GM21423 (cell line): ENCODE measurements around the gene SUPT5H.
"Not testable (repeated sequence)": the region's sequence is repeated elsewhere in the genome, so short reads cannot be mapped to it uniquely, and the experiment has no call there.

Experiments
- ATAC-seq: cut with Tn5 transposase; IDR thresholded peaks from one replicate; pipeline ENCODE4 v1.9.1; 2021; ENCODE audit warnings: mild to moderate bottlenecking, moderate library complexity; ENCODE audit not compliant: unreplicated experiment

Gene SUPT5H

DNA sequence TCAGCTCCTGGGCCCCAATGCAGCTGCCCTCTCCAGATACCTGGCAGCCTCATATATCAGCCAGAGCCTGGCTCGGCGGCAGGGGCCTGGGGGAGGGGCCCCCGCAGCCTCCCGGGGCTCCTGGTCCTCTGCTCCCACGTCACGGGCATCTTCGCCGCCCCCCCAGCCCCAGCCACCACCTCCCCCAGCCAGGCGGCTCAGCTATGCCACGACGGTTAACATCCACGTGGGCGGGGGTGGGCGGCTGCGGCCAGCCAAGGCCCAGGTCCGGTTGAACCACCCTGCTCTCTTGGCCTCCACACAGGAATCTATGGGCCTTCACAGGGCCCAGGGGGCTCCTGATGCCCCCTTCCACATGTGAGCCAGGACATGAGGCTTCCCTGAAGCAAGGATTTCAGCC lies 20.4 kb upstream of the SUPT5H start:
- ATAC-seq, result no peak

- ATAC-seq, result no peak
These were observed 19.6 kb upstream of the SUPT5H start for GRCh38 chr19:39425744-39426143.

DNA sequence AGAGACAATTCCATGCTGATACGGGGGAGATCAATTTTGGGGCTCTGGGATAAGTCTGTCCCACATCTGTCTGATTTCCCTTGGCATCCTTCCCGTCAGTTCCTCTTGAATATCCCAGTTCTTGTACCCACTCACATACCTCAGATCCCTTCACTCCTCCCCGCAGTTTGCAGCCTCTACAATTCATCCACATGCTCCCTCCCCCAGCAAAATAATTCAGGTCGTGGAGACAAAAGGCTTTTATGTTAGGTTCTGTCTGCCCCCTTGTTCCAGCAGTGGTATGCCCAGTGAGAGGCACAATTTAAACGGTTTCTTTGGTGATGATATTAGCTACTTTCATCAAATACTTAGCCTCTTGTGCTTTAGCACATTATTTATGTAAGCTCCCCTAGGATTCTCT lies 19.2 kb upstream of the SUPT5H start:
- no peak for ATAC-seq

- no peak for ATAC-seq
These were observed 17.7 kb upstream of the SUPT5H start for GRCh38 chr19:39427707-39428106.

DNA sequence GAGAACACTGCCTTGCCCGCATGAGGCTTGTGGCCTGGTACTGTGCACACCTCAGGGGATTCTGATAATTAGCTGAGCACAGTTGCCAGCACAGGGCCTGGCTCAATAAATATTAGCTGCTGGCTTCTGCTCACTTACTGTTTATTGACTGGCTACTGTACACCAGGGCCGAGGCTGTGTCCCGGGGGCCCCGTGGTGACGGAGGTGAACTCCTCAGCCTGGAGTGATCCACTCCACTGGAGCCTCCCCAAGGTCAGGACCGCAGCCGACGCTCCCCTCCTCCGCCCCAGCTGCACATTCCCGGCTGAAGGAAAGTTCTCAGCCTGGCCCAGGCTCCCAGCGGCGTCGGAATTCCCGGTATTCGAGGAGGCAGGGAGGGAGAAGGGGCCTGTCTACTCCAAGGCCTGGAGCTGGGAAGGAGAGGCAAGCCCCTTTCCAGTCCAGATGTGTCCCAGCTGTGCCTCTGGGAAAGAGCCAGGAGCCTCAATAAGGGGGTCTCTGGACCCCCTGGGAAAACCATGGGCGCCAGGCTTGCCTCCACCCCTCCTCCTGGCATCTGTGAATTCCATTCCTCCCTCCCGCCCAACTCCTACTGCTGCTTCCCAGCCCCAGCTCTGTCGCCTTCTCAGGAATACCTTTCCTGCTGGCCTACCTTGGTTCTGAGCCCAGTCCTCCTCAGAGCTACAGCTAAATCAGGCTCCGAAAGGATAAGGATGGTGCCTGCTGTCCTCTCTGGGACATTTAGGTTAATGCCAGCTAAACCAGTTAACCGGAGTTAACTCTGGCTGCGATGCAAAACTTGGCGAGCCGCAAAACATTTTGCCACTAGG lies 16.9 kb upstream of the SUPT5H start:
- no peak for ATAC-seq

GRCh38 chr19:39430675-39431593 lies 14.4 kb upstream of the SUPT5H start:
- ATAC-seq, result no peak

DNA sequence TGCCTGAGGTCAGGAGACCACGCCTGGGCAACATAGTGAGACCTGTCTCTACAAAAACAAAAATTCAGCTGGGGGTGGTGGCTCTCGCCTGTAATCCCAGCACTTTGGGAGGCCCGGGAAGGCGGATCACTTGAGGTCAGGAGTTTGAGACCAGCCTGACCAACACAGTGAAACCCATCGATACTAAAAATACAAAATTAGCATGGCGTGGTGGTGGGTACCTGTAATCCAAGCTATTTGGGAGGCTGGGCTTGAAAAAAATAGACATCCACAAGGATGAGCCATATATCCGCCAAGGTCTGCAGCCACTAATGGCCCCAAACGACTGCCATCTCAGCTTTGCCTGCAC lies 12.7 kb upstream of the SUPT5H start:
- ATAC-seq, result no peak

DNA sequence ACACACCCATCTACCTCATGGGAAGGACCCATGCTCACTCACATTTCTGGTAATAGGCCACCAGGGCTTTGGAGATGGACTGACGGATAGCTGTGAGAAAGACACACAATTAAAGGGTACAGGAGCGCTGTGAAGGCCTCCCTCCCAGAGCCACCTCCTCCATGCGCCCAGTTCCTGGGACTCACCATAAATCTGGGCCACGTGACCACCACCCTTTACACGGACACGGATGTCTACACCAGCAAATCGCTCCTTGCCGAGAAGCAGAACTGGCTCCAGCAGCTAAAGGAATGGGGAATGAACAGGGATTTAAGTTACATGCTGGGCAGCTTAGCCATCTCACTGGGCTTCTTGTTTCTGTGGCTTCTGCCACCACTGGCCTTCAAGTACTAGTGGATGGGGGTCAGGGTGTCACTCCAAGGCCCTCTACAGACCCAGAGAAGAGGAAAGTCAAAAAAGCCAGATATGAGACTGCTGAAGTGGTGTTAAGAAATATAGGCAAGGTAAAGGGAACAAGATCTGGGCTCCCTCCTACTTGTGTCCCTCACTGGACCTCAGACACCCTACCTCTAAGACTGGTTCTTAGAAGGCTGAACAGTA lies 11.8 kb upstream of the SUPT5H start:
- ATAC-seq, result no peak

DNA sequence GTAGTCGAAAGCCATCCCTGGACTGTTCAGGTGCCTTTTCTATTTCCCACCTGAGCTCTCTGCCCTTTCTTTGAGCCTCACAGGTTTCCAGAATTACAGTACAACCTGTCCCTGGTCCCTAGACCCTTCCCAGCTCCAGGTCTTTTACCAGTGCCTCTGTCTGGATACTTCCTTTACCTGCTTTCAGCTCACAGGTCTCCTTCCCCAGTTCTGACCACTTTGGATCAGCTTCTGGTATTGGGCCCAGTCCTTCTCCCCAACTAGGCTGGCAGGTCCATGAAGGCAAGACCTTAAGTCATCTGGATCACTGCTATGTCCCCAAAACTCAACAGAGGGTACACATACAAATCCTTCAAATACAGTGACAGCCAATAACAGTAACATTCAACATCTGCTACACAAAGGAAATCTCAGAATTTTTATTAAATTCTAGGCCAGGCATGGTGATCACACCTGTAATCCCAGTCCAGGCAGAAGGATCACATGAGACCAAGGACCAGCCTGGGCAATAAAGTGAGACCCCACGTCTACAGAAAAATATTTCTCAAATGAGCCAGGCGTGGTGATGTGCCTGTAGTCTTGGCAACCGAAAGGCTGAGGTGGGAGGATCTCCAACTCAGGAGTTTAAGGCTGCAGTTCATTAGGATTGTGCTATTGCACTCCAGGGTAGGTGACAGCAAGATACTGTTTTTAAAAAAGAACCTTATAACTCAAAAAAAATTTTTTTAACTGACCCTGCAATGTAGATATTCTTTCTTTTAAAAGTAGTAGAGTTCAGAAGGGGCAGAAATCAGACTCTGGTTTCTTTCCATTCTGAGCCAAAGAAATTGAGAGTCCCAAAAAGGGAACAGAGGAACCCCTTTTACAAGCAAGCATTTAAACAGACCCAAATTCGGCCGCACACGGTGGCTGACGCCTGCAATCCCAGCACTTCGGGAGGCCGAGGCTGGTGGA lies 11.0 kb upstream of the SUPT5H start:
- ATAC-seq, result no peak

DNA sequence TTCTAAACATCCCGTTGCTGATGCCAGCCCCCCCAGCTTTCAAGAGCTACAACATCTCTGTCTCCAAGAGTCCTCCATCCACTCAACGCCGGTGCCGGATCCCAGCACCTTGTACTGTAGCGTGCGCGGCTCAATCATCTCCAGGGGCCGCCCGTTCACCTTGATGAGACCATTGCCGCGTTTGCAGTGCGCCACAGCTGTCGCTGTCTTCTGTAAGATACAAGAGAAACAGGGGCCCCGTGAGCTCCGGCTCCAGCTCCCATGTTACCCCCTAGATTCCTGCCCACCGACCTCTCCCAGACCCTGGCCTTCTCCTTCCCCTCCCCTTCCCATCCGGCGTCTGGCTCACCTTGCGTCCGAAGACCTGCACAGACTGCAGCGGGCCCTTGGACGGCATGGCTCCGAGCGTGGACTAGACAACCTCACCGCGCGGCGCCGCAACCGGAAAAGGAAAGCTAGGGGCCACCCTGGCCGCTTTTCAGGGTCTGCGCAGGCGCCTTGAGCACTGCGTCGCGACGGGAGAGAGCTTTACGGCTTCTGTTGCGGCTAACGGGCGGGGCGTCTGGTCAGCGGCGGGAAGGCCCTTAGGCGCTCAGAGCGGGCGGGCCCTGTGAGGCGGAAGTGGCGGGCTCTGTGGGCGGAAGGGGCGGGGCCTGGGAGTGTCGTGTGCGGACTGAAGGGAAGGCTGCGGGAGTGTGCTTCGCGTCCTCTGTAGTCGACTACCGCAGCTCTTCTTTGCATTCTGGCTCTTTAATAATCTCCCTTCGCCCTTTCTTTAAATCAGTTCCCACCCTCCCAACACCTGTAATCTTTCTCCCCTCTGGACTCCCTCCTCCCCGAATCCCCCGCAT lies 9.7 kb upstream of the SUPT5H start, which contains the start of gene RPS16:
Gene RPS16 (minus strand): TSS at position 451 of the 851 bp plus-strand sequence. CDS start 54 bp downstream, at position 397.
- peak; percentile 82 for ATAC-seq

DNA sequence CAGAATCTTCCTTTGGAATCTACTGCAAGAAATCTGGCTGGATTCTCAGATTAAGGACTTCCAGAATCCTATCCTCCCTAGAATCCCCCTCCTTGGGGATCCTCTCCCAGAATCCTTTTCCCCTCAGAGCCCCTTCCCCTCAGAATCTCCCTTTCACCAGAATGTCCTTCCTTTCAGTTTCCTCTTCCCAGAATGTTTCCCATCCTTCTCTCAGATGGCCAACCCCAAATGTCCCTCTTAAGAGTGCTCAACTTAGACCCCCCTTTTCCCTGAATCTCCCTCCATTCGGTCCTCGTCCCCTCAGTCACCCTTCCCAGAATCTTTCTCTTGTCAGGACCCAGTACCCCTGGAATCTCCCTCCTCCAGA lies 9.0 kb upstream of the SUPT5H start:
- ATAC-seq, result no peak

DNA sequence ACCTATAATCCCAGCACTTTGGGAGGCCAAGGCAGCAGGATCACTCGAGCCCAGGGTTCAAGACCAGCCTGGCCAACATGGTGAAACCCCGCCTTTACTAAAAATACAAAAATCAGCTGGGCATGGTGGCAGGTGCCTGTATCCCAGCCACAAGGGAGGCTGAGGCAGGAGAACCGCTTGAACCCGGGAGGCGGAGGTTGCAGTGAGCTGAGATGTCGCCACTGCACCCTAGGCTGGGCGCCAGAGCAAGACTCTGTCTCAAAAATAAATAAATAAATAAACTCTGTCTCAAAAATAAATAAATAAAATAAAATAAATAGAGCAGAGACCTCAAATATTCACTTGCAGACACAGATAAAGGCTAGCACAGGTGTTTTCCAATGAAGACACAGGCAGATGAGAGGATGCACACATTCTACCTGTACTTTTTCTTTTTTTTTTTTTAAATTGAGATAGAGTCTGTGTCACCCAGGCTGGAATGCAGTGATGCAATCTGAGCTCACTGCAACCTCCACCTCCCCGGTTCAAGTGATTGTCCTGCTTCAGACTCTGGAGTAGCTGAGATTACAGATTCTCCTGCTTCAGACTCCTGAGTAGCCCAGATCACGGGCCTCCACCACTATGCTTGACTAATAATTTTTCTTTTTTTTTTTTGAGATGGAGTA lies 7.0 kb upstream of the SUPT5H start:
- no peak for ATAC-seq

GRCh38 chr19:39444598-39445195 lies 685 bp upstream of the SUPT5H start:
- no peak for ATAC-seq

DNA sequence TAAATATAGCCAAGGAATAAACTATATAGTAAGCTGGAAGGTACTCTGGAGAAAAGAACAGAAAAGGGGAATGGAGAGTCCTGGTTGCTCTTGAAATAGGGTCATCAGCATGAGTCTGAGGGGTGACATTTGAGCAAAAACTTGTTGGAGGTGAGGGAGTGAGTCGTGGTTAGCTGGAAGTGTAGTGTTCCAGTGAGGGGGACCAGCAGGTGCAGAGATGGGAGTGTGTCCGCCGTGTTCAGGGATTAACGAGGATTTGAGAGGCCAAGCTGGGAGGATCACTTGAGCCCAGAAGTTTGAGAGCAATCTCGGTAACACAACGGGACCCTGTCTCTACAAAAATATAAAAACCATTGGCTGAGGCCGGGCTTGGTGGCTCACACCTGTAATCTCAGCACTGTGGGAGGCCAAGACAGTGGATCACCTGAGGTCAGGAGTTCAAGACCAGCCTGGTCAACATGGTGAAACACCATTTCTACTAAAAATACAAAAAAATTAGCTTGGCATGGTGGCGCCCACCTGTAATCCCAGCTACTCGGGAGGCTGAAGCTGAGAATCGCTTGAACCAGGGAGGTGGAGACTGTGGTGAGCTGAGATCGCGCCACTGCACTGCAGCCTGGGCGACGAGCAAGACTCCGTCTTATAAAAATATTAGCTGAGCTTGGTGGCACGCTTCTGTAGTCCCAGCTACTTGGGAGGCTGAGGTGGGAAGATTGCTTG lies 1.1 kb downstream of the SUPT5H start:
- no peak for ATAC-seq

GRCh38 chr19:39448271-39448670 lies 2.9 kb downstream of the SUPT5H start:
- ATAC-seq, result no peak

DNA sequence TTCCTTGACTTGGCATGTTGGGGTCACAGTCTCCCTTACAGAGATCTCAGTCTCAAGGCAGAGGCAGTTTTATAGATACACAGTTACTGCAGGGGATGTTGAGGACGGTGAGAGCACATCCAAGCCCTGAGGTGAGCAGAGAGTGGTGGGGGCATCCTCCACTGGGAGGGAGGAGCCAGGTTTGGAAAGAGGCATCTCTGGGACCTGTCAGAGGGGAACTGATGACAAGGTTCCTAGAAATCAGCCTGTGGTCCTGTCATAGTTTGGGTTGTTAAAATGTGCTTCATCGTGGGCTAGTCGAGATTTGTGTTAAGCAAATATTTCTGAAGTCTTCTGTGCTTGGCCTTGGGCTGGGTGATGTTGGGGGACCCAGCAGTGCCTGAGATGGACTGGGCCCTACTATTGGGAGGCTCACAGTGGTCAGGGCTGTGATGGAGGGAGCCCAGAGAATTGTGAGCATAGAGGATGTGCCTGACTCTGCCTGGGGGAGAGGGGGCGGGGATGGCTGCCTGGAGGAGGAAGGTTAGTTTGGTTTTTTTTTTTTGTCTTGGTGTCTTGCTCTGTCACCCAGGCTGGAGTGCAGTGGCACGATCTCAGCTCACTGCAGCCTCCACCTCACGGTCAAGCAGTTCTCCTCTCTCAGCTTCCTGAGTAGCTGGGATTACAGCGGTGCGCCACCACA lies 3.9 kb downstream of the SUPT5H start:
- ATAC-seq, result no peak

- not testable (repeated sequence) for ATAC-seq
These were observed 5.9 kb downstream of the SUPT5H start for GRCh38 chr19:39451257-39451656.
